ENCODE measurements around the gene PDE4C.
A peak's percentile ranks its signal among the peaks of the same experiment; 100 is the strongest.

PDE4C gene

DNA sequence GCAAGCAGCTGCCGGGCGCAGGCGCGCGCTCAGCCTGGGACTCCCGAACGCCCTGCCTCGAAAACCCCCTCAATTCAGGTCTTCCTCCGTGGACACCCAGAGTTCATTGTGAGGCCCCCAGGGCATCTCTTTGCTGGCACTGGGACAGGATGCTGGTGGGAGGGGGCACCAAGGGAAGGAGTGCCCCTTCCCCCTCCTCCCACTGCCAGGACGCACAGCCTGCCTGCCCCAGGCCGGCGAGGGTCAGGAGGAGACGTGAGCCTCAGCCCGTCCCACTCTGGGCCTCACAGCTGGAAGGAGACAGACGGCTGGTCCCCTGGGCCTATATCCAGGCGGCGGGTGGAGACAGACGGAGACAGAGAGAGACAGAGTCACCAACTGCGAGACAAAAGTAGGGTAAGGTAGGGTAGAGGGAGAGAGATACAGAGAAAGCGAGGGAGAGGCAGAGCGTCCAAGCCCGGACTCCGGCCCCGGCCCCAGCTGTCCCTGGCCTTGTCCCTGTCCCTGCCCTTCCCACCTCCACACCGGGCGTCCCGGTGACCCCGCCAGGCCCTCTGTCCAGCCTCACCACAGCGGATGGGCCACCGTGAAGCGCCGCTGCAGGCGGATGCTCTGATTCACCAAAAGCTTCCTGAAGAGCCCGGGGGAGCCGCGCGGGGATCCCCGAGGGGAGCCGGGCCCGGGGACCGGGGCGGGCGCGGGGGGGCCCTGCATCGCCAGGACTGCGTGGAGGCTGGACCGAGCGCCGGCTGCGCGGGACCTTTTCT is at the start of gene PDE4C:
PDE4C (minus strand) TSS at position 737 of the 767 bp plus-strand sequence; CDS start at position 714, 23 bp downstream.
- no peak for DNase-seq (ENCODE audit: low read depth)

DNA sequence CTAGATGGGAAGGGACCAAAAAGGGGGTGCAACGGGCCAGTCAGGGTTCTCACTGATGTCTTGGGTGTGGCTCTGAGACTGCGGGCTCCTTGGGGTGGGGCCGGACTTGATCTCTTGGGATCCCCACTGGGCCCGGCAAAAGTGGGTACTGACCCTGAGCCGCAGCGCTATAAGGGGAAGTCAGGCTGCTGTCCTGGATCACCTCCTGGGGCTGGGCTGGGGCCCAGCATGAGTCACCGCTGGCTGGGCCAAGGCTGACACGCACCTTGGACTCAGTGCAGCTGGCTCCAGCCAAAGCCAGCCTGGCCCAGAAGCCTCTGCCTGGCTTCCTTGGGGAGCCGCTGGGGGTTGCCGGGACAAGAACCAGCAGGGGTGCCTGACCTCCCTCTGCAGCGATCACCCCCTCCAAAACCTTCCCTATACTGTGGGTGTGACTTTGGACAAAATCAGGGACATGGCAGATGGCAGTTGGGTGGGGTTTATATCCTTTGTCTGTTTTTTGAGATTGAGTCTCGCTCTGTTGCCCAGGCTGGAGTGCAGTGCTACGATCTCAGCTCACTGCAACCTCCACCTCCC is 48.6 kb upstream of the PDE4C start:
- DNase-seq (ENCODE audit: low read depth) = peak; percentile 61

DNA sequence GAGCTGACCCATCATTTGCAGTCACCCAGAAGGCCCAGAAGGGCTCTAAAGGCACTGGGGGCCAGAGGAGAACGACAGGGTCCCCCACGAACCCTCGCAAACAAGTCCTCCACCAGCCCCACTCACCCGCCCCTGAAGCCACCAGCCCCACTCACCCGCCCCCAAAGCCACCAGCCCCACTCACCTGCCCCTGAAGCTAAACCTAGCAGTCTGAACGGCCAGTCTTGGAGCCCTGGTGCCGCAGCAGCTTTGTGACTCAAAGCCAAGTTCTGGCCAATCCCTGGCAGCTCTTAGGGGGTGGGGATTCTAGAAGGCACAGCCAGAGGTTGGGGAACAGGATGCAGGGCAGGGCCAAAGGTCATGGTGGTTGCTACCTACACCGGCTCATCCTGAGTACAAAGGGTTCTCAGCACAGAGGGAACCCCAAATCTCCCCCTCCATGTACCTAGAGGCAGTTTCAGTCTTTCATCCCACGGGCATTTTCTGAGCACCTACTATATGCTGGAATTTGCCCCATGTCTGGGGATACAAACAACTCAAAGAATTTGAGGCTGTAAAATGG is 48.1 kb upstream of the PDE4C start, which contains the start of gene IQCN:
IQCN (minus strand) TSS at position 234 of the 562 bp plus-strand sequence. CDS start 4,974 bp downstream, outside the sequence.
- no peak for DNase-seq (ENCODE audit: low read depth)

DNA sequence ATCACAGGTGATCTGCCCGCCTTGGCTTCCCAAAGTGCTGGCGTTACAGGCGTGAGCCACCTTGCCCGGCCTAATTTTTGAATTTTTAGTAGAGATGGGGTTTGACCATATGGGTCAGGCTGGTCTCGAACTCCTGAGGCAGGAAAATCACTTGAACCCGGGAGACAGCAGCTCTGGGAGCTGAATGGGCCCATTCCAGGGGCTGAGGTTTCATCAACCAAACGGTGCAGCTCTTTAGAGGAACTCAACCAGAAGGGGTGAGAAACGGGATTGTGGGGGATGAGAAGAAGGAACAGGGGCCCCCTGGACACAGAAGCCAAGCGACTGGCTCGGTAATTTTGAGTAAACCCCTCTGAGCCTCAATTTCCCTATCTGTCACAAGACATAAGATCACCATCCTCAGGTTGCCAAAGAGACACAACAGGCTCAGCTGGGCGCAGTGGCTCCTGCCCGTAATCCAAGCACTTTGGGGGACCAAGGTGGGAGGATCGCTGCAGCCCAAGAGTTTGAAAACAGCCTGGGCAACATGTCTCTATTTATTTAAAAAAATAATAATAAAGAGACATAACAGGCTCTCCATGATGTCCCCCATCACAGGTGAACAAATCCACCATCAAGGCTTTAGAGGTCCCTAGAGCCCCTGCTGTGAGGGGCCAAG is 47.5 kb upstream of the PDE4C start:
- no peak for DNase-seq (ENCODE audit: low read depth)

DNA sequence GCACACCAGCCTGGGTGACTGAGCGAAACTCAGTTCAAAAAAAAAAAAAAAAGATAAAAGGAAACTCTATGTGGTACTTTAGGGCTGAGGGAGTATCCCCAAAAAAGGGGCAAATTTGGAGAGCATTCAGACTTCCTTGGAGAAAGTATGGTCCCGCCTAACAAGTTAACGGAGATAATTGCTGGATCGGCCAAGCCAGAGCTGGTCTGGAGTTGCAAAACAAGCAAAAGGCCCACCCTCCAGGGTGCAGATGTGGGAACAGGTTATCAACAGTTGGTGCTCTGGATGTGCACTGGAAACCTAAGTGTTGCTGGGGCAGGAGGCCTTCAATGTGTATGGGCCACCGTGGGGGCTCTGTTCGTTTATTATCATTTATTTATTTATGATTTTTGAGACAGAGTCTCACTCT is 45.2 kb upstream of the PDE4C start:
- DNase-seq (ENCODE audit: low read depth) = no peak

DNA sequence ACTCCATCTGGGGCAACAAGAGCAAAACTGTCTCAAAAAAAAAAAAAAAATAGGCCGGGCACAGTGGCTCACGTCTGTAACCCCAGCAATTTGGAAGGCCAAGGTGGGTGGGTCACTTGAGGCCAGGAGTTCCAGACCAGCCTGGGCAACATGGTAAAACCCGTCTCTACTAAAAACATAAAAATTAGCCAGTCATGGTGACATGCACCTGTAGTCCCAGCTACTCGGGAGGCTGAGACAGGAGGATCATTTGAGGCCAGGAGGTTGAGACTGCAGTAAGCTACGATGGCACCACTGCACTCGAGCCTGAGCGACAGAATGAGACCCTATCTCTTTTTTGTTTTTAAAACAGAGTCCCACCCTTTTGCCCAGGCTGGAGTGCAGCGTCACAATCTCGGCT is 44.1 kb upstream of the PDE4C start:
- no peak for DNase-seq (ENCODE audit: low read depth)

DNA sequence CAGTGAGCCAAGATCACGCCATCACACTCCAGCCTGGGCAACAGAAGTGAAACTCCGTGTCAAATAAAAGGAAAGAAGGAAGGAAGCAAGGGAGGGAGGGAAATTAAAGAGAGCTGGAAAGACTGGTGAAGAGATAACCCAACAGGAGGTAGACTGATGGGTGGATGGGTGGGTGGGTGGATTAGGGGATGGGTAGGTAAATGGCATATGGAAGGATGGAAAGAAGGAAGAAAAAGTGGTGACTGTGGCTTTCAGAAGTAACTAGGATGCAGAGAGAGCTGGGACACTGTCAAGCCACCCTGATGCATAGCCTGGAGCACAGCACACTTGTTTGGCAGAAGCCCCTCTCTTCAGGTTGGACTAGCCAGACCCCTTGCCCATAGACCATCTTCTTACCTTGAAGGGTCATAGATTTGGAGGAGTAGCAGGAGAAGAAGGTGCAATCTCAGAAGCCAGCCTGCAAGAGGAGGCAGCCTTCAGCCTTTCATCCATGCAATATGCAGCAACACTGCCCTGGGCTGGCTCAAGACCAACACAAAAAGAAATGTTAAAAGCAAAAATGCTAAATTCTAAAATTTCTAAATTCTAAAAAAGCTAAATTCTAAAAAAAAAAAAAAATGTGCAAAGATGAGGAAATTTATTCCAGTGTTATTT is 43.0 kb upstream of the PDE4C start:
- no peak for DNase-seq (ENCODE audit: low read depth)

DNA sequence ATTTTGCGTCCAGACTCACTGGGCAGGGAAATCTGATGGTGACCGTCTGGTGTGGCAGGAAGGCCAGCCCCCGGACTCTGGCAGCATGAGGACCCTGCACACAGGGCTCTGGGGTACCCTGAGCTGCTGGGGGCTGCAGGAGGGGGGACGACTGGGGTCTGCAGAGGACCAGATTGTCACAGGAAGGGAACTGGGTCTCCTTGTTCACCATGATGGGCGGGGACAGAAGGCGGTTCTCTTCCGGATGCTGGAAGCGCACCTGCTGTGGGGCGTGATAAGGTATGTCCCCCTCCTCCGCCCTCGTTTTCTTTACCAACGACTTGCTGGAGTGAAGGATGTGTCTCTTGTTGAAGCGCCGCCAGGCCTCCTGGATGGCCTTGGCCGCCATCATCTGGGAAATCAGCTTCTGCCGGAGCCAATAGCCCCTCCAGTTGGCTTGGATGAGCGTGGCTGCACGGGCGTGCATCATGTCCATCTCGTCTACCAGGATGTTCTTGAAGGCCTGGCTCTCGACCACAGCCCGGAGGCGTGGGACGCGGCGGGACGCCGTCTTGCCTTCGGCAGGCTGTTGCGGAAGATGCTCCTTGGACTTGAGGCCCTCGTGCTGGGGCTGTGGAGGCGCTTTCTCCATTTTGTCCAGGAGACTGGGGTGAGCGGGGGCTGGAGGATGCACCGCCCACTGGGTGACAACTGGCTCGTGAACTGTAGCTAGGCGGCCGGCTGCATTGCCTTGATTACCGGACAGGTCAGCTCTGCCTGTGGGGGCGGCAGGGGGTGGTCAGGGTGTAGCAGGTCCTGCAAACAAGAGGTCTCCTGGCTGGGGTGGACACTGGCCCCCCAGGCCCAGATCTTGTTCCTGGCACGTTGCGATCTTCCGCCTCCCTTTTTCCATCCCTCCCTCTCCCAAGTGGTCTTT is 40.8 kb upstream of the PDE4C start:
- no peak for DNase-seq (ENCODE audit: low read depth)

DNA sequence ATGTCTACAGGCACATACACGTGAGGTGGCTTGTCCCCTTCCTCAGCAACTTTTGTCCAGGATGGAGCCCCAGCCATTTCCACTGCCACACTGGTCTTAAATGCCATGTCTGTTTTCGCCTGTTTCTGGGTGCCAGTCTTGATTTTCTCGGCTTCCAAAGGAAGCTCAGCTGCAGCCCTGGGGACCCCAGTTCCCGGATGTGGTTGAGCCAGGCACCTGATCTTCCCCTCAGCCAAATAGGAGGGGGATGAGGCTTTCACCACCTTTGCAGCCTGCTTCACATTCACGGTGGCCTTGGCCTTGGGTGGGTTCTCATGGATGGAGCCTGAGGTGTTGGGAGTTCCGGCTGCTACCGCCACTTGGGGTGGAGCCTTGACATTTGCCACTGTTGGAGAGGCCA is 39.3 kb upstream of the PDE4C start:
- no peak for DNase-seq (ENCODE audit: low read depth)

DNA sequence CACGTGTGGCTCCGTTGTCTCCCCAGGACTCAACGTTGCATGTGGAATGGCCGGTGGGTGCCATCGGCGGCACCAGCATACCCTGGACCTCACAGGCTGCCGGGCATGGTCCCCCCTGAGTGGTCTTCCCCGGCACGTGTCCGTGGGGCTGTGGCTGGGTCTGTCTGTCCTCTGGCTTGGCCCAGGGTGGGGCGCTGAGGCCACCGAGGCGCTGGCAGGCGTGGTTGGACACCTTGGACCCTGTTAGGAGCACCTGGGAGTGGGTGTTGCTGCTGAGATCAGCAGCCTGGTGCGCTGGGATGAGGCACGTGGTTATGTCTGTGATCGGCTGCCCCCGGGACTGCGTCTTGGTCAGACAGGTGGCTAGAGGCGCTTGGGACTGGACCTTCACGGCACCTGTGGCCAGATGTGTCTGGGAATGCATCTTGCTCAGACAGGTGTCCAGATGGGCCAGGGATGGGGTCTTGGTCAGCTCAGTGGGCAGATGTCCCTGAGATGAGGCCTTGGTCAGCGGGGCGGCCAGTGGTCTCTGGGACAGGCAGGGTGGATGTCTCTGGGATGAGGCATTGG is 38.8 kb upstream of the PDE4C start:
- no peak for DNase-seq (ENCODE audit: low read depth)

DNA sequence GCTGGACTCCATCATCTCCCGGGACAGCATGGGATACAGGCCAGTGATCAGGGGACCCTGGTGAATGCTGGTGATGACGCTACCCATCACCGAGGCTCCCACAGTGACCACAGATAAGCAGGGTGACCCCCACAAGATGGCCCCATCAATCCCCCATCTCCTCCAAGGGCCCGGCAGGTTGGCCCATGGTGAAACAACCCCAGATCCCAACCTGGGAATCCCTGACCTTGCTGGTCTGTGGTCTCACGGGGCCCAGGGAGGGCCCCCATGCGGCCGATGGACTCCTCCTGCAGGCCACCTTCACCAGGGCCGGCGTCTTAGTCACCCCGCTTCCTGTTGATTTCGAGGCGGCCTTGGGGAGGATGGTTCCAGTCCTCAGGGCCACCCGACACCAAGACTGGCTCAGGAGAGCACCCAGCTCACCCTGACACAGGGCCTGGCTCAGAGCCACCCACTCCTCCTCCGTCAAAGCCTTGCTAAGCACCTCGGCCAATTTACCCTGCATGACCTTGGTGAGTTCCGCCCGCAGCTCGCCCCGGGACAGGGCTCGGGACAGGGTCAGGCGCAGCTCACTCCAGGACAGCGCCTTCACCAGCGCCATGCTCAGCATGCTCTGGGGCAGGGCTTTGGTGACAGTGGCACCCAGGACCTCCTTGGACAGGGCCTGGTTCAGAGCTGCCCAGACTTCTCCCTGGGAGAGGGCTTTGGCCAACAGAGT is 38.1 kb upstream of the PDE4C start:
- no peak for DNase-seq (ENCODE audit: low read depth)

DNA sequence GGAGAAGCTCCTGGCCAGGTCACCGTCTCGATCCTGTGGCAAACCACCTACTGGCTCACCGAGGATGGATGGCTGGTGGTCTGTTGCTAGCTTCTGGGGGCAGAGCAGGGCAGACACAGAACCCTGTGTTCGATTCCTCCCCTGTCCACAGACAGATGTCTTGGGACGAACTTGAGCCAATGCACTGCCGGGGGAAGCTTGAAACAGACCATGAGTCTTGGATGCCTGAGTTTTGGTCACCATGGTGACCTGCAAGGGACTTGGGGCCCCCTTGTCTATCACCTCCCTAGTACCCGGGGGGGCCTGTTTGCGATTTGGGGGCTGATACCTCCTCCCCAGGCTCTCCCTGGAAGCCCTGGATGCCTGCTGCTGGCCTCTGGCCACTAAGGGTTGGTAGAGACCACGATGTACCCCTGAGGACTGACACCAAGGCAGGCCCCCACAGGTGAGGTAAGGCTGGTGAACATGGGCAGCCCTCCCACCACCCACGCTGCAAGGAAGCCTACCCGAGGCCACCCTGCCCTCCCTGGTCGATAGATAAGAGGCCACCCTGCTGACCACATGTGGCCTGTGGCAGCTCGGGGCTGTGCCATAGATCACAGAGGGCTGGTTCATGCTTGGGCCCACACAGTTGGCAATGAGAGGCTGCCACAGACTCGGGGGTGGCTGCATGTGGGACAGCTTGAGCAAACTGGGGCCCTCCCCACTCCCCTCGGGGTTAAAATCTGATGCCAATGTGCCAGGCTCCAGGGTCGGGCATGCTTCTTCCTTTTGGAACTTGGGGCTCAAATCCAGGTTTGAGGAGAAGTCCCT is 37.3 kb upstream of the PDE4C start:
- no peak for DNase-seq (ENCODE audit: low read depth)

DNA sequence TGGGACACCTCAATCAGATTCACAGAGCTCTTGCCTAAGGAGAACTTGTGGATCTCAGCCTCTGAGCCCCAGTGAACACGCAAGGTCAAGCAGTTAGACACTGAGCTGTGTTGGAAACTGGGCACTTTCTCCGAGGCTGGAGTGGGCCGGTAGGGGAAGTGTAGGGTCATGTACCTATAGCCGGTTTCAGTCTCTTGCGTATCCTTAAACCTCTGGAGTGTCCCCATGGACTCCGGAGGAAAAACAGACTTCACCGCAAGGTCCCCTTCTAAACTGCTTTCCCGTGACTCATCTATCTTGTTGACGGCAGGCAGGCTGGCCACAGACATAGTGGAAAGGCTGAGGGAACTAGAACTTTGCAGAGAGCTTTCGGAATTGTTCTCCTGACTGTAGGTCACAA is 36.7 kb upstream of the PDE4C start:
- no peak for DNase-seq (ENCODE audit: low read depth)

DNA sequence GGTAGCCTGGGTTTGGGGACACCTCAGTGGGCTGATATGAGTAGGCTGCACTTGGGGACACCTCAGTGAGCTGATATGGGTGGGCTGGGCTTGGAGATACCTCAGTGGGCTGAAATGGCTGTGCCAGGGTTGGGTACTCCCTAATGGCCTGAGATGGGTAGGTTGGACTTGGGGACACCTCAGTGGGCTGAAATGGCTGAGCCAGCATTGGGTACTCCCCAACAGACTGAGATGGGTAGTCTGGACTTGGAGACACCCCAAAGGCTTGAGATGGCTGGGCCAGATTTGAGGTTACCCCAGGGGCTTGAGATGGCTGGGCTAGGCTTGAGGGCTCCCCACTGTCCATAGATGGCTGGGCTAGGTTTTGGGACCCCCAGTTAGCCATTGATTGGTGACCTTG is 35.9 kb upstream of the PDE4C start:
- DNase-seq (ENCODE audit: low read depth) = no peak

DNA sequence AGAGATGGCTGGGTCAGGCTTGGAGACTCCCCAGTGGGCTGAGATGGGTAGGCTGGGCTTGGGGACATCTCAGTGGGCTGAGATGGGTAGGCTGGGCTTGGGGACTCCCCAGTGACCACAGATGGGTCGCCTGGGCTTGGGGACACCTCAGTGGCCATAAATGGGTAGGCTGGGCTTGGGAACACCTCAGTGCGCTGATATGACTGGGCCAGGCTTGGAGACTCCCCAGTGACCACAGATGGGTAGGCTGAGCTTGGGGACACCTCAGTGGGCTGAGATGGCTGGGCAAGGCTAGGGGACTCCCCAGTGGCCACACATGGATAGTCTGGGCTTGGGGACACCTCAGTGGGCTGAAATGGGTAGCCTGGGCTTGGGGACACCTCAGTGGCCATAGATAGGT is 35.2 kb upstream of the PDE4C start:
- DNase-seq (ENCODE audit: low read depth) = no peak

DNA sequence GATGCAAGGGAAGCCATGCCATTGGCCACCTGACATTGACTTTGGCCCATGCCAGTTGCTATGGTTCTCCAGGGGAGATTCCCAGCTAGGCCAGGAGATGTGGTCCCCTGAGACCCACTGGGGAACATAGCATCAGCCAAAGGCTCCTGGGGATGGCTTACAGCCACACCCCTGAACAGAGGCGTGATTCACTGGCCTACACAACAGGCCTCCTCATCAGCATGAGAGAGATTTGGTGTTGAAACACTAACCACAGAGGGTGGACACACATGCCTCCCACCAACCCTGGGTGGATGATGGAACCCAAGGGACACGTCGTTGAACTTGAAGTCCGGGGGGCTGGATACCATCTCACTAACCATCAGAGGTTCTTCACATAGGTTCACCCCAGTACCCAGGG is 33.7 kb upstream of the PDE4C start:
- no peak for DNase-seq (ENCODE audit: low read depth)

DNA sequence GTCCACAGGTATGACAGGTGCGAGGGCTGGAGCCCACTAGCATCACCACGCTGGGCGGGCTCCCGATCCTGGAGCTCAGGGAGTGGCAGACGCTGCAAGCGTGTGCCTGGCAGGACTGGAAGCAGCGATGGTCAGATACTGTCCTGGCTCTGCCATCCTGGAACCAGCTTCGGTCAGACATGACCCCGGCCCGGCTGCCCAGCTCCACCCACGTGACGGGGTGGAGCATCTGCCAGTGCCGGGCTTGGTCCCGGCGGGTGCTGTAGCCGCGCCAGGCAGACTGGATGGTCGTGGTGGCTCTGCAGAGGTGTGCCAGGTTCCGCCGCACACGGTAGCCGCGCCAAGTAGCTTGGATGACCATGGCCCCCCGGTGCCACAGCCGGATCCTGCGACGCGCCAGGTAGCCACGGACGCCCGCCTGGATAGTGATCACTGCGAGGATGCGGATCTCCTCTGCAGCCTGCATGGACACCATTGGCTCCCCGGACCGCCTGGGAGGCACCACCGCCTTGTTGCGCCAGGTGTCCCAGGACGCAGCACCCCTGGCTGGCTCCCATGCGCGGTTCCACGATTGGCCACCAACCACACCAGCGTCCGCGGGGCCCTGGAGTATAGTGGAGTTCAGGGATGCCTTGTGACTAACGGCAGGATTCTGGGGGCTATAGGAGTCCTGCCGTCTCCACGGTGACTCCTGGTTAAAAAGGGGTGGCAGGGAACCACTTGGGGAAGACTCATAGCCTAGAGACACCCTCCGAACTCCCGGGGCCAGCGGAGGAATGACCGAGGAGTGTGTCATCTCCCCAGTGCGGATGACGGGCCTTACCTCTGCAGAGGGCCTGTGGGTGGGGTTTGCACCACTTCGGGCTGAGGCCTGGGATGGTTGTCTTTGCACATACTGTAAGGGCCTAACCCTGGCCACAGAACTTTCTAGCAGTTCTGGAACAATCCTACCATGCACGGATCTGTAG is 31.5 kb upstream of the PDE4C start:
- no peak for DNase-seq (ENCODE audit: low read depth)

Data from GM04503 (cell line).